Measurements from ENCODE around the gene MTCP1.

Gene MTCP1

DNA sequence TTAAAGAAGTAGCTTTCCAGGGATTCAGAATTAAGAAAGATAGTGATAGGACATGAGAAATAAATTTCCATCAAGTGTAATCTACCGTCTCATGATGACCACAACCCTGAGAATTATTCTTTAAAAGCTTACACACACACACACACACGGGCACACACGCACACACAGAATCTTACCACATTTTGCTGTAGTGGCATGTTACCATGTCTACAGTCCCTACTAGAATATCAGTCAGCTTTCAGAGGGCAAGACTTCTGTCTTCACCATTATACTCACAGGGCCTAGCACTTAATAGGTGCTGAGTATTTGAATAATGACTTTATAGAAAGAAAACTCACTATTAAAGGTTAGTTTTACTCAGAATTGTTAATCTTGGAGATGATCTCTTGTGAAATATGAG, 15.4 kb downstream of the MTCP1 start:
- H3K4me3 ChIP-seq (ENCODE audit: low read depth, low read length) = no peak overlapping the region
- TF ChIP-seq, protein P1, sequence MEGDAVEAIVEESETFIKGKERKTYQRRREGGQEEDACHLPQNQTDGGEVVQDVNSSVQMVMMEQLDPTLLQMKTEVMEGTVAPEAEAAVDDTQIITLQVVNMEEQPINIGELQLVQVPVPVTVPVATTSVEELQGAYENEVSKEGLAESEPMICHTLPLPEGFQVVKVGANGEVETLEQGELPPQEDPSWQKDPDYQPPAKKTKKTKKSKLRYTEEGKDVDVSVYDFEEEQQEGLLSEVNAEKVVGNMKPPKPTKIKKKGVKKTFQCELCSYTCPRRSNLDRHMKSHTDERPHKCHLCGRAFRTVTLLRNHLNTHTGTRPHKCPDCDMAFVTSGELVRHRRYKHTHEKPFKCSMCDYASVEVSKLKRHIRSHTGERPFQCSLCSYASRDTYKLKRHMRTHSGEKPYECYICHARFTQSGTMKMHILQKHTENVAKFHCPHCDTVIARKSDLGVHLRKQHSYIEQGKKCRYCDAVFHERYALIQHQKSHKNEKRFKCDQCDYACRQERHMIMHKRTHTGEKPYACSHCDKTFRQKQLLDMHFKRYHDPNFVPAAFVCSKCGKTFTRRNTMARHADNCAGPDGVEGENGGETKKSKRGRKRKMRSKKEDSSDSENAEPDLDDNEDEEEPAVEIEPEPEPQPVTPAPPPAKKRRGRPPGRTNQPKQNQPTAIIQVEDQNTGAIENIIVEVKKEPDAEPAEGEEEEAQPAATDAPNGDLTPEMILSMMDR (IDR thresholded peaks at IDR 0.05; ENCODE audit: control insufficient read depth, extremely low read depth, insufficient read depth) = no peak
- DNase-seq (ENCODE audit: low read depth) = no peak

DNA sequence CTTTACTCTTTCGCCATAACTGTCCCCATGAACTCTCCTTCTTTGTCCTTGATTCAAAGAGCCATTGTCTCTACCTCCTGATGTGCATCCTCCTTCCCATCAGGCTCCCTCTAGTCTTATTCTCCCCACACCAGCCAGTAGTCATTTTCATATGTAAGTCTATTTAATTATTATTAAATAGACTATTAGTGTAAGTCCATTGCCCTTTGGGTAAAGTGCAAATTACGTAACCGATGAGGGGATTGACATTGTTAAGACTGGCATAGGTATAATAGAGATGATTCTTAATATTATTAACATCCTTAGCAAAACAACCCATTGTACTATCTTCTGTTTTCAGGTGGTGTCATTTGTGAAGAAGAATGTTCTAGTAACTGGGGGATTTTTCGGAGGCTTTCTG, 16.7 kb downstream of the MTCP1 start:
- TF ChIP-seq, protein P1 (IDR thresholded peaks at IDR 0.05; ENCODE audit: control insufficient read depth, extremely low read depth, insufficient read depth) = no peak
- H3K4me3 ChIP-seq (ENCODE audit: low read depth, low read length) = no peak overlapping the region
- no peak for DNase-seq (ENCODE audit: low read depth)

DNA sequence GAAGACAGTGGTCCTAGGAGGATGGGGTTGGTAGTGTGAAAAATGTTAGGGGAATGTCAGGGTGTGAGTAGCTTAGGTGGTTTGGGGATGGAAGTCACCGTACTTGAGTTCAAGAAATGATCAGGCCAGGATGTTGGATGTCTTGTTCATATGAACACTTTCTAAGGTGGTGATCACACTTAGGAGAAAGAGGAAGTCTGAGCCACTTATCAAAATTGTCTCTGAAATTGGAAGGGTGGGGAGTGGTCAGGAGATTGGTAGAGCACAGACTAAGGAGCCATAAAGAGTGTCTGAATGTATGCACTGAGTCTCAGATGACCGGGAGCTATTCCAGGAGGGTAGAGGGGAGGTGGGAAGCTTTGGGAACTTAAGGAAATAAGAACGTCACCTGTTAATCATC, 17.3 kb downstream of the MTCP1 start:
- no peak overlapping the region for H3K4me3 ChIP-seq (ENCODE audit: low read depth, low read length)
- no peak for DNase-seq (ENCODE audit: low read depth)
- TF ChIP-seq, protein P1 (IDR thresholded peaks at IDR 0.05; ENCODE audit: control insufficient read depth, extremely low read depth, insufficient read depth) = no peak

DNA sequence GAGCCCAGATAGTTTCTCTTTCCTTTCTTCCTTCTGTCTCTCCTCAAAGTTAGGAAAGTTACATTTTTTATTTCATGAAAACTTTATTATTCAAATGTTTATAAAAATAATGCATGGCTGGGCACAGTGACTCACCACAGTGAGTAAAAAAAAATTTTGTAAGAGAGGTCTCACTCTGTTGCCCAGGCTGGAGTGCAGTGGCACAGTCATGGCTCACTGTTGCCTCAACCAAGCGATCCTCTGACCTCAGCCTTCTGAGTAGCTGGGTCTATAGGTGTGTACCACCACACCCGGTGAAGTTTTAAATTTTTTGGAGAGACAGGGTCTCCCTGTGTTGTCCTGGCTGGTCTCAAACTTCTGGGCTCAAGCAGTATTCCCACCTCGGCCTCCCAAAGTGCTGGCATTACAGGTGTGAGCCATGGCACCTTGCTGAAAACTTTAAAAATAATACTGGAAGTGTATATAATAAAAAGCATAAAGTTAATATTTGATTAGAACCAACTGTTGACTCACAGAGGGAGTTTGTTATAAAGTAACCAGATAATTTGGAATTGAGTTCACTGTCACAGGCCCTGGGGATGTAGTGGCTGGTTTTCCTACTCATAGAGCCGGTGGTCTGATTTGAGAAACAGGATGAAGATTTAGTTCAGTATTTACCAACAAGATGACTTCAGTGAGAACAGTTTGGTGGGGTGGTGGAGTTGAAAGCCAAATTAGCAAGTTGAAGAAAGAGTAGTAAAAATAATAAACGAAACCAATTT, 18.0 kb downstream of the MTCP1 start:
- DNase-seq (ENCODE audit: low read depth) = no peak
- TF ChIP-seq, protein P1 (IDR thresholded peaks at IDR 0.05; ENCODE audit: control insufficient read depth, extremely low read depth, insufficient read depth) = no peak
- no peak overlapping the region for H3K4me3 ChIP-seq (ENCODE audit: low read depth, low read length)

DNA sequence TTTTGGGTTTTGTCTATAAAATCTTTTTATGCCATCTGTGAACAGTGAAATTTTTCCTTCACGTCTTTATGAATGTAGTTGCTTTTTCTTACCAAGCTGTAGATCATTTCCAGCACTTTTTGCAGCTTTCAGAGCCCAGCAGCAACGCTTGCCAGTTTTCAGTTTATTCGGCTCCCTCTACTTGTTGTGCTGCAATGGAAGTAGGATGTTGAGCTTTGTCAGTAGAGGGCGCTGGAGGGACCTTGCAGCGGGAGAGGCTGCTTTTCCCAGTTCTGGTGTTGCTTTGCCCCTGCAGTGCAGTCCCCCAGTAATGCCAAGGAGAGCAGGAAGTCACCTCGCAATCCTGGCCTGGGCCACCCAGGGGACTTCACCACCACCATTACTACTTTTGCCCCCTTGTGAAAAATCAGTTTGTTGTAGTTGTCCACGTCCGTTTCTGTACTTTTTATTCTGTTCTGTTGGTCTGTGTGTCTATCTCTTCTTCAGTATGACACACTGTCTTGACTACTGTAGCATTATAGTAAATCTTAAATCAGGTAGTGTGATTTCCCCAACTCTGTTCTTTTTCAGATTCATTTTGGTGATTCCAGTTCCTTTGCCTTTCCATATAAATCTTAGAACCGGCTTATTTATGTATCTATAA, 21.8 kb downstream of the MTCP1 start:
- TF ChIP-seq, protein P1 (IDR thresholded peaks at IDR 0.05; ENCODE audit: control insufficient read depth, extremely low read depth, insufficient read depth) = peak; percentile 67
- no peak overlapping the region for H3K4me3 ChIP-seq (ENCODE audit: low read depth, low read length)
- no peak for DNase-seq (ENCODE audit: low read depth)

DNA sequence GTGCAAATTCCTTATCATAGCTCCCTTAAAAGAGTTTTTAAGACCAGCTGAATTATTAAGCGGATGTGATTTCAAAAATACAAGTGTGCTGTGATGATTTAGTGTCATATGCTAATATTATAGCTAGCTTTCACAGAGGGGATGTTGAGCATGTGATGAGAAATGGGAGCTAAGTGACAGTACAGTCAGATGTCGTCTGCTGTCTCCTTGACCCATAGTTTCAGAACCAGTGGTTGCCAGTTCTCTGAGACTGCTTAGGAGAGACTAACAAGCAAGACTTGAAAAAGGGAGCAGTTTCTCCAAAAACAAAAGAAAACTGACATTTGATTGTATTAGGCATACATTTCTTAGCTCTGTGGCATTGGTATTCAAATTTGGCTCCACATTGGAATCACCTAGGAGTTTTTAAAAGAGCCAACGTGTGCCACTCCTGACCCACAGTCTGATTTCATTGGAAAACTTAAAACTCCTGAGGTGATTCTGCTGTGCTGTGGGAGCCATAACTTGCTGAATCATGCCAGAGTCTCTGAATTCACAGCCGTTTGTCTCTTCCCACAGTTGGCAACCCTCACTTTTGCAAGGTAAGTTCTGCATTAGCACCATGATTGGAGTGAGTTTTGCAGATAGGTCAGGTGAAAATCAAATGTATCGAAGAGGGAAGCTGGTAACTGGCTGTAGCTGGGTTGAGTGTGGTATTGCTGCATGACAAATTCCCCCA, 24.0 kb downstream of the MTCP1 start:
- TF ChIP-seq, protein P1 (IDR thresholded peaks at IDR 0.05; ENCODE audit: control insufficient read depth, extremely low read depth, insufficient read depth) = no peak
- no peak for DNase-seq (ENCODE audit: low read depth)

More for the DNA sequence above, 24.0 kb downstream of the MTCP1 start:
- no peak overlapping the region for H3K4me3 ChIP-seq (ENCODE audit: low read depth, low read length)
